ENCODE results near the gene PHC1. TPM values are rescaled to one million over a fixed set of nuclear protein-coding genes. Genes with fewer than 3 reads are reported as not detected.

The PHC1 gene
- total RNA-seq, 1 experiment from 2014 or later, result 11.3 TPM

Other genes with a start within 250 kb of the PHC1 start
- gene RIMKLB, start 216.5 kb upstream of the PHC1 start, total RNA-seq (2014; rRNA removed; shearing (Covaris generic)), result 21.3 and 22.3 TPM in 2 replicates
- not detected in 2 replicates for gene A2ML1, start 91.9 kb upstream of the PHC1 start, total RNA-seq (2014; rRNA removed; shearing (Covaris generic))
- 87.9 and 97.9 TPM in 2 replicates for gene M6PR, start 35.1 kb downstream of the PHC1 start, total RNA-seq (2014; rRNA removed; shearing (Covaris generic))
- gene KLRG1, start 75.0 kb downstream of the PHC1 start, total RNA-seq (2014; rRNA removed; shearing (Covaris generic)), result 0.12 and 0.69 TPM in 2 replicates
- gene A2M, start 201.4 kb downstream of the PHC1 start, total RNA-seq (2014; rRNA removed; shearing (Covaris generic)), result 0.95 TPM in 1 of 2 replicates, not detected in the other